ENCODE data around the gene GBX1. TPM values are rescaled to one million over a fixed set of nuclear protein-coding genes. Genes with fewer than 3 reads are reported as not detected.

GBX1 gene
- total RNA-seq, 3 donors from 2014 or later = not detected

DNA sequence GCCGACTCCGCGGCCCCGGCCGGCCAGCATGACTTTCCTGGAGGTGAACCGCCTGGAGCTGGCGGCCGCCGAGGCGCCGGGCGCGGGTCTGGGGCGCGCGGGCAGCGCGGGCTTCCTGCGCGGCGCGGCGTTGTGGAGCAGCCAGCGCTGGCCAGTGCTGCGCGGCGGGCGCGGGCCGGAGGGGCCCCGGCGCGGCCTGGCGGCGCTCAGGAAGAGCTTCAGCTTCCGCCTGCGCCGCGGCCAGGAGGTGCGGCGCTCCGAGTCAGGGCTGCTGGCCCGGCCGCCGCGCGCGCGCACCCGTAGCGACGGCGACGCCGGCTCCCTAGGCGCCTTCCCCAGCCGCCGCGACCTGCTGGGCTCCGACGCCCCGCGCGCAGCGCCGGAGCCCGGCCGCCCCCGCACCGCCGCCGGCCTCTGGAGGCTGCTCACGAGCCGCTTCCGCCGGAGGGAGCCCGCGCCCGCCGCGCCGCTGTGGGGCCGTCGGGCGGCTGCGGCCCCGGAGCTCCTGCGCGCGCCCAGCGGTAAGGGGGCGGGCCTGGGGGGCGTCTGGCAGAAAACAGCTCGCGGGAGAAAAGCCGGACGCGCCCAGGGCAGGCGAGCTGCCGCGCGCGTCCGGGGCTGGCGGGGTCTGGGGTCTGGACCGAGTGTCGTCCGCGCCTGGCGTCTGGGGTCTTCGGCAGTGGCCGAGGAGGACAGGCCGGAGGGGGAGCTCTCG lies 52.2 kb downstream of the GBX1 start:
- DNase-seq (peak in 1 of 3 donors; percentile 58), ATAC-seq (peak; percentile 42)
- TF ChIP-seq, protein P1, sequence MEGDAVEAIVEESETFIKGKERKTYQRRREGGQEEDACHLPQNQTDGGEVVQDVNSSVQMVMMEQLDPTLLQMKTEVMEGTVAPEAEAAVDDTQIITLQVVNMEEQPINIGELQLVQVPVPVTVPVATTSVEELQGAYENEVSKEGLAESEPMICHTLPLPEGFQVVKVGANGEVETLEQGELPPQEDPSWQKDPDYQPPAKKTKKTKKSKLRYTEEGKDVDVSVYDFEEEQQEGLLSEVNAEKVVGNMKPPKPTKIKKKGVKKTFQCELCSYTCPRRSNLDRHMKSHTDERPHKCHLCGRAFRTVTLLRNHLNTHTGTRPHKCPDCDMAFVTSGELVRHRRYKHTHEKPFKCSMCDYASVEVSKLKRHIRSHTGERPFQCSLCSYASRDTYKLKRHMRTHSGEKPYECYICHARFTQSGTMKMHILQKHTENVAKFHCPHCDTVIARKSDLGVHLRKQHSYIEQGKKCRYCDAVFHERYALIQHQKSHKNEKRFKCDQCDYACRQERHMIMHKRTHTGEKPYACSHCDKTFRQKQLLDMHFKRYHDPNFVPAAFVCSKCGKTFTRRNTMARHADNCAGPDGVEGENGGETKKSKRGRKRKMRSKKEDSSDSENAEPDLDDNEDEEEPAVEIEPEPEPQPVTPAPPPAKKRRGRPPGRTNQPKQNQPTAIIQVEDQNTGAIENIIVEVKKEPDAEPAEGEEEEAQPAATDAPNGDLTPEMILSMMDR (IDR thresholded peaks at IDR 0.05) = no peak
- H3K4me3 ChIP-seq = no peak overlapping the region
- H3K4me1 ChIP-seq (ENCODE audit: low read depth) = peaks cover 14% of the 10 kb centered on the region
- intact Hi-C loops (cut with DNase I, micrococcal nuclease) = no loop called here
- H3K36me3 ChIP-seq (ENCODE audit: low read depth) = peaks cover 8% of the 10 kb centered on the region
- H3K9me3 ChIP-seq = no peaks in the 10 kb centered on the region

DNA sequence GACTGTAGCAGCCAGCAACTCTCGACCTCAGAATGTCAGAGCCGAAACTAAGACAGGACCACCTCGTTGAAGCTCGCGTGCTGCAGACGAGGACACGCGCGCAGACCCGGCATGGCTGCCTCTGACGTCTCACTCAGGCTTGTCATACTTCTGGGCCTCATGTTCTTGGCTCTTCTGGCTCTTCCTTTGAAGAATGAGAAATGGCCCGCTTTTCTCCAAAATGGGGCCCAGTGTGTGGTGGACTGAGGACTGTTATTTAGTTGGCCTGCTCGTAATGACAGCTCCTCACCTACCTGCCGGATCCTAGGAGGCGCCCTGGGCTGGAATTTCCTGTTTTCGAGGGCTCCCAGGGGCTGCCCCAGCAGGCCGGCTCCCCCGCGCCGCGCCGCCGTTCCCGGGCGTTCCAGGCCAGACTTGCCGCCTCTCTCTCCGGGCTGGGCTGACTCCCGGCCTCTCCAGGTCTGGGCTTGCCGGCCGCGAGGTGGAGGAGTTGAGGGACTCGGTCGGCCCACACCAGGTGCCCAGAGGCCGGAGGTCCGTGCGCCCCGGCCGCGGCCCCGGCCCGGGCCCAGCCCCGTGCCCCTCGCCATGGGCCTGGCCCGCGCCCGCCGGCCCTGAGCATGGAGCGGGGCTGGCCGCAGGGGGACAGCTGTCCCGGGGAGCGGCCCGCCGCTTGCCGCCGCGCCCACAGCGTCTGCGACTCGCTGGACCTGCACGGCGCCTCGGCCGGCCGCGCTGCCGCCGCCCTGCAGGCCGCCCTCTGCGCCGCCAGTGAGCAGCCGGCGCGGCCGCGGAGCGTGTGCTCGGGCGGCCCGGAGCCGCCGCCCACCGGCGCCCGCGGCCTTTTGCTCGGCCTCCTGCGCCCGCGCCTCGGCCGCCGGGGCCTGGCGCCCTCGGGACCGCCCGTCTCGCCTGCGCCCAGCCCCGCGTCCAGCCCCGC lies 53.1 kb downstream of the GBX1 start:
- TF ChIP-seq, protein P1 (IDR thresholded peaks at IDR 0.05) = no peak
- DNase-seq (peak in 1 of 3 donors; percentile 66), ATAC-seq (peak; percentile 52)
- Histone ChIP-seq H3K36me3 (ENCODE audit: low read depth) (peaks cover 6% of the 10 kb centered on the region), H3K4me1 (ENCODE audit: low read depth) (peaks cover 14% of the 10 kb centered on the region), H3K4me3 (no peak overlapping the region), H3K9me3 (no peaks in the 10 kb centered on the region)
- intact Hi-C loops (cut with DNase I, micrococcal nuclease) = no loop called here

DNA sequence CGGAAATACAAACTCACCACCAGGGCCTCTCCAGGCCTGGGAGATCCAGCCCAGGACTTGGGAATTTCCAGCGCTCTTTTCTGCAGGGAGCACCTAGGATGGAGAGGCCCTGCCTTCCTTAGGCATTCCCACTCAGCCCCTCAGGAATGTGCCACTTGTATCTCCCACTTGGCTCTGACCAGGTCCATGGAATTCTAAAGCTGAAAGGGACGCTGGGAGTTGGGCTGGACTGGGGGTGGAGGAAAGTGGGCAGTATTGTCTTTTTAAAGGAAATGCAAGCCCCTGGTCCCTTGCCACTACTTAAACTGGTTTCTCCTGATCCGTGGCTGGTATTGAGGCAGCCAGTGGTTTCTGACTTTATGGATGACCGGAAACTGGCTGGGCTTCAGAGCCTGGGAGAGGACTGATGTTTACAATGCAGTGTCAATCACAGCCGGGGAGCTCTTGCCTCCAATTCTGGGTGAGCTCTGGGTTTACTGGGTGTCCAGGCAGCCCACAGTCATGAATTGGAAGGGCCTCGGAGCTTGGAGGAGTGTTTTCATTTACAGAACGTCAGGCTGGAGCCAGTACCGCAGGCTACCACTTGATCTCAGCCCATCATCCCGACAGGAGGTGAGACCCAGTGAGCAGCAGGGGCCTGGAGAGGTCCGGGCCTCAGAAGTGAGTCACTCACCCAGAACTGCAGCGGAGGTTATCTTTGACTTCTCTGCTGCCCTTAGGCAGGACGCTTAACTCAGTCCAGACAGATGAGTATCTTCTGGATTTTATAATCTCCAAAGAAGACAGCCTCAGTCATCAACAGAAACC lies 53.9 kb downstream of the GBX1 start:
- DNase-seq = peak in 1 of 3 donors; percentile 19
- TF ChIP-seq, protein P1 (IDR thresholded peaks at IDR 0.05) = no peak
- peaks cover 14% of the 10 kb centered on the region for H3K4me1 ChIP-seq (ENCODE audit: low read depth)
- H3K36me3 ChIP-seq (ENCODE audit: low read depth) = peaks cover 6% of the 10 kb centered on the region
- H3K4me3 ChIP-seq = no peak overlapping the region
- no peak for ATAC-seq
- intact Hi-C loops (cut with DNase I, micrococcal nuclease) = no loop called here
- no peaks in the 10 kb centered on the region for H3K9me3 ChIP-seq

DNA sequence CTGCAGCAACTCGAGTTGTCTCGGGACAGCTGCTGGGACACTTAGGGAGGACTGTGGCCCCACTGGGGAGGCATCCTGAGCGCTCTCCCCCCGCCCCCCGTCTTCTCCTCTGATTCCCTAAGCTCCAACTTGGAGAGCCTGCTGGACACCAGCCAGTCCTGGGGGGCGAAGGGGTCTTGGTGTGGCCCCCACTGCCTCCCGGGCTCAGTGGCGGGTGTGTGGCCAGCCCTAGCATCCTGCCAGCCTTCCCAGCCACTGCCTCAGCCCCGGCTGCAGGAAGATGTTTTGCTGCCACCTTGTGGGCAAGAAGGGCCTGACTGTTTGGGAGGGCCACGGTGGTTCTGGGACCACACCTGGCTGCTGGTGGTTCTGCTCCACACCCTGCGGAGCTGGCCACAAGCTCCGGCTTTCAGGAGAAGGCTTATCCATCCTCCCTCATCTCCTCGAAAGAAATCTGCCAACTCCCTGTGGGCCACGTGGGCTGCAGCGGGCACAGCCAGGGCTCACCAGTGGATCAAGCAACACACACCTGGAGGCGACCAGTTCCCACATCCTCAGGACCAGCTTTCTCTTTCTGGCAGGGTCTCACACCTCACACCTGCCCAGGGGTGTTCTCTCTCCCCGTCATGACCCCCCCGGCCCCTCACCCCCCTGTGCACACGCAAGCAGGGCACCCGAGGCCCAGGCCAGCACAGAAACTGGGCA lies 56.4 kb downstream of the GBX1 start:
- Histone ChIP-seq H3K9me3 (no peaks in the 10 kb centered on the region), H3K36me3 (ENCODE audit: low read depth) (no peaks in the 10 kb centered on the region), H3K4me1 (ENCODE audit: low read depth) (peaks cover 14% of the 10 kb centered on the region), H3K4me3 (no peak overlapping the region)
- intact Hi-C loops (cut with DNase I, micrococcal nuclease) = no loop called here
- DNase-seq (peak; percentile 75 to 89 (median 84)), ATAC-seq (peak; percentile 77)
- TF ChIP-seq, protein P1 (IDR thresholded peaks at IDR 0.05) = peak; percentile 72

Measured in mucosa of descending colon (tissue), 3 donors.